Measurements from ENCODE around the gene ZNF740. TPM values are rescaled to one million over a fixed set of nuclear protein-coding genes. Genes with fewer than 3 reads are reported as not detected.

ZNF740 gene
- total and polyA plus RNA-seq, 2 of the 8 experiments (the other 6 are each of a cell fraction or from before 2014, with no cell fraction given), result 8.2 to 40.0 TPM

DNA sequence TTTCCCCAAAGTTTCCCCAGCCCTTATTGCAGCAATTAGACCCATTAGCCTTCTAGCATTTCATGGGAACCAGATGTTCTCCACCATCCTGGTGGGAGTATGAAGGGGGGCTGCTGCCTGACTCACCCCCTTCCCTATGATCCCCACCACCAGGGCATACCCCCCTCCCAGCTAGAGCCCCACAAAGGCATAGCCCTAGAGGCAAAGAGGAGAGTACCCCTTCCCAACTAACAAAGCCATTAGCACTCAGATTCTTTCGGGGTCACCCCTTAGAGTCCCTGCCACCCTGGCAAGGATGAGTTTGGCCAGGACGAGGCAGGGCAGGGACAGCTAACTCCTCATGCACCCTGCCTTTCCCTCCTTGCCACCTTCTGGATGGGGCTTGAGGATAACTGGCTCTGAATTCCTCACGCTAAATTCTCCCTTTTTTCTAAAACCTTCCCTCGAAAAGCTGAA, 42.3 kb downstream of the ZNF740 start (continued):
- TF ChIP-seq CHD7 (IDR thresholded peaks at IDR 0.05; ENCODE audit: insufficient replicate concordance, low read length) (no peak), NANOG (IDR thresholded peaks at IDR 0.05; ENCODE audit: insufficient read depth, low read depth, low read length, poor library complexity, severe bottlenecking) (no peak), SP1 (IDR thresholded peaks at IDR 0.05; ENCODE audit: low read depth, low read length) (no peak), CBX8 (IDR thresholded peaks at IDR 0.05; ENCODE audit: borderline replicate concordance, low read depth, low read length) (no peak)
- TF ChIP-seq, protein P1, sequence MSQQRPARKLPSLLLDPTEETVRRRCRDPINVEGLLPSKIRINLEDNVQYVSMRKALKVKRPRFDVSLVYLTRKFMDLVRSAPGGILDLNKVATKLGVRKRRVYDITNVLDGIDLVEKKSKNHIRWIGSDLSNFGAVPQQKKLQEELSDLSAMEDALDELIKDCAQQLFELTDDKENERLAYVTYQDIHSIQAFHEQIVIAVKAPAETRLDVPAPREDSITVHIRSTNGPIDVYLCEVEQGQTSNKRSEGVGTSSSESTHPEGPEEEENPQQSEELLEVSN (IDR thresholded peaks at IDR 0.05), result peak; percentile 66
